Measurements from ENCODE around the gene TXNL4B. TPM values are rescaled to one million over a fixed set of nuclear protein-coding genes. Genes with fewer than 3 reads are reported as not detected.

The TXNL4B gene
- polyA plus RNA-seq, 1 donor, result 24.0 TPM

Other genes with a start within 250 kb of the TXNL4B start
- gene ATXN1L, start 247.6 kb downstream of the TXNL4B start, polyA plus RNA-seq (ENCODE audit: insufficient read length), result 37.9 TPM
- gene ZNF821, start 209.4 kb downstream of the TXNL4B start, polyA plus RNA-seq (ENCODE audit: insufficient read length), result 26.2 TPM
- 359 TPM for gene IST1, start 198.1 kb downstream of the TXNL4B start, polyA plus RNA-seq (ENCODE audit: insufficient read length)
- gene PKD1L3, start 93.2 kb downstream of the TXNL4B start, polyA plus RNA-seq (ENCODE audit: insufficient read length), result 0.17 TPM
- 16.3 TPM for gene DHODH, start 84.9 kb downstream of the TXNL4B start, polyA plus RNA-seq (ENCODE audit: insufficient read length)
- gene HP, start 39.1 kb downstream of the TXNL4B start, polyA plus RNA-seq (ENCODE audit: insufficient read length), result 0.27 TPM
- gene HPR, start 30.4 kb downstream of the TXNL4B start, polyA plus RNA-seq (ENCODE audit: insufficient read length), result not detected
- 80.0 TPM for gene DHX38, start 227 bp upstream of the TXNL4B start, polyA plus RNA-seq (ENCODE audit: insufficient read length)
- 4.7 TPM for gene PMFBP1, start 78.5 kb upstream of the TXNL4B start, polyA plus RNA-seq (ENCODE audit: insufficient read length)